A172 (cell line): ENCODE measurements around the gene CCPG1. TPM values are rescaled to one million over a fixed set of nuclear protein-coding genes. Genes with fewer than 3 reads are reported as not detected.
A peak's percentile ranks its signal among the peaks of the same experiment; 100 is the strongest.

Experiments
- DNase-seq: peaks from one replicate; pipeline ENCODE4 v3.0.0-alpha.2; 2015; ENCODE audit warnings: low spot score
- total RNA-seq: library from RNA; depleted of rRNA; stranded (reverse); fragments of >200 nt; shearing (Covaris generic); gene quantifications from 2 replicates; pipeline ENCODE4 v1.2.3, GENCODE V29; 2014; rRNA removed

CCPG1 gene
- total RNA-seq, 1 experiment from 2014 or later: 91.3 TPM

DNA sequence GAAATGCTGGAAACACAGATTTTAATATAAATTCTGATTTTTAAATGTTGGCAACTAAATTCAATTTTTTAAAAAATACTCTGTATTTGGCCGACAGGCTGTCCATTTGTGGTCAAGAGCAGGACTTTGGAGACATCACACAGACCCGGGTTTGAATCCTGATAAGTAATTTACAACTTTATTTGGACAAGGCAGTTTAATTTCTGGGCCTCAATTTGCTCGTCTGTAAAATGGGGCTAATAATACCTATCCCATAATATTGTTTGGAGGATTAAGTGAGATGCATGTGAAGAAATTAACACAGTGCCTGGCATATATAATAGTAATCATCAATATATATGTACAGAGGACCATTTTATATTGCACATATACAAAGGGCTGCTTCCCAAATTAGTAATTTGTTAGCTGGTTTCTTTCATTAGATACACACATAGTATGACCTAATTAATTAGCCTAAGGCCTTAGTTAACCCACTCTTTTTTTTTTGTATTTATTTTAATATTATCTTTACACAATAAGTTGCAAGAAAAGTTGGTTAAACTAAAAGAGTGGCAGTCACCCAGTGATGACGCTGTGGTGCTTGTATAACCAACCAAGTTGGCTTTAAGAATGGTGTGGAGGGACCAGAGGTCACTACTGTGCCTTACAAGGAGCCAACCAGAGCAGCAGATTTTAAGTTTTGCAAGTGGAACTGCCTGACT, 88.5 kb downstream of the CCPG1 start:
- DNase-seq: peak; percentile 22

DNA sequence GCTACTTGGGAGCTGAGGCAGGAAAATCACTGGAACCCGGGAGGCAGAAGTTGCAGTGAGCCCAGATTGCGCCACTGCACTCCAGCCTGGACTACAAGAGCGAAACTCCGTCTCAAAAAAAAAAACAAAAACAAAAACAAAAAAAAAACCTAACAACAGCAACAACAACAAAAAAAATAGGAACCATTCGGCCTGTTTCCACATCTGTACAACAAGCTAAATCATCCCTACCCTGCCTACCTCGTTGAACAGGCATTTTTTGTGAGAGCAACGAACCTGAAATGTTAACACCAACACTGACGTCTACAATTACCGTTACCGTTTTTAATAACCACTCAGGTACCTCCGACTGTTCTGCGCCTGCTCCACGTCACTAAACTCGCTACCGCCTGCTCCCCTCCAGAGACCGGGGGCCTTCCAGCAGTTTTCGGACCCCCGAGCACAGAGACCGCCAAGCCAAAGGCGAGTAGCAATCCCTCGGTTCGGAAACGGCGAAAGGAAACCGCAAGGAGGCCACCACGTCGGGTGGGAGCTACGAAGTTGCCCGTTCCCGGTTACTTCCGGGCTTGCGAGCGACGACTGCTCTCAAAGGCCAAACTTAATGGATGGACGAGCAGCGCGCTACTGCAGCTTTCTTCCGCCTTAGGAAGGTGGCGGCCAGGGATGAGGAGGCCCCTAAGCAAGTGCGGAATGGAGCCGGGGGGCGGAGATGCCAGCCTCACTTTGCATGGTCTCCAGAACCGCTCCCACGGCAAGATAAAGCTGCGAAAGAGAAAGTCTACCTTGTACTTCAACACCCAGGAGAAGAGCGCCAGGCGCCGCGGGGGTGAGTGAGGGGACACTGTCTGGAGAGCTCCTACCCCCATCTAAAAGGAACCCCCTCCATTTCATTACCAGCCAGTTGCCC, 89.3 kb downstream of the CCPG1 start, which contains the start of the genes PIGB and PIGBOS1:
Gene PIGB (plus strand): TSS at position 635 of the 907 bp plus-strand sequence. CDS start 29 bp downstream, at position 664.
Gene PIGBOS1 (minus strand): TSS at position 536 of the 907 bp plus-strand sequence. CDS start 1,331 bp downstream, outside the sequence.
- DNase-seq: peak; percentile 78

Other genes with a start within 250 kb of the CCPG1 start
- gene RSL24D1, start 211.4 kb downstream of the CCPG1 start, total RNA-seq: 100.0 and 130 TPM in 2 replicates
- gene RAB27A, start 118.5 kb downstream of the CCPG1 start, total RNA-seq: 5.3 and 17.0 TPM in 2 replicates
- 17.7 and 26.6 TPM in 2 replicates for gene PIGBOS1, start 89.2 kb downstream of the CCPG1 start, total RNA-seq
- gene PIGB, start 89.1 kb downstream of the CCPG1 start, total RNA-seq: 15.1 and 18.2 TPM in 2 replicates
- gene PIERCE2, start 136 bp upstream of the CCPG1 start, total RNA-seq: 1.0 and 10.1 TPM in 2 replicates
- 12.7 and 17.1 TPM in 2 replicates for gene DNAAF4, start 99.9 kb upstream of the CCPG1 start, total RNA-seq
- gene PYGO1, start 180.0 kb upstream of the CCPG1 start, total RNA-seq: 10.3 and 14.7 TPM in 2 replicates